ENCODE data around the gene PRKAR1B.
"Not testable (repeated sequence)": the region's sequence is repeated elsewhere in the genome, so short reads cannot be mapped to it uniquely, and the experiment has no call there.

Gene PRKAR1B

DNA sequence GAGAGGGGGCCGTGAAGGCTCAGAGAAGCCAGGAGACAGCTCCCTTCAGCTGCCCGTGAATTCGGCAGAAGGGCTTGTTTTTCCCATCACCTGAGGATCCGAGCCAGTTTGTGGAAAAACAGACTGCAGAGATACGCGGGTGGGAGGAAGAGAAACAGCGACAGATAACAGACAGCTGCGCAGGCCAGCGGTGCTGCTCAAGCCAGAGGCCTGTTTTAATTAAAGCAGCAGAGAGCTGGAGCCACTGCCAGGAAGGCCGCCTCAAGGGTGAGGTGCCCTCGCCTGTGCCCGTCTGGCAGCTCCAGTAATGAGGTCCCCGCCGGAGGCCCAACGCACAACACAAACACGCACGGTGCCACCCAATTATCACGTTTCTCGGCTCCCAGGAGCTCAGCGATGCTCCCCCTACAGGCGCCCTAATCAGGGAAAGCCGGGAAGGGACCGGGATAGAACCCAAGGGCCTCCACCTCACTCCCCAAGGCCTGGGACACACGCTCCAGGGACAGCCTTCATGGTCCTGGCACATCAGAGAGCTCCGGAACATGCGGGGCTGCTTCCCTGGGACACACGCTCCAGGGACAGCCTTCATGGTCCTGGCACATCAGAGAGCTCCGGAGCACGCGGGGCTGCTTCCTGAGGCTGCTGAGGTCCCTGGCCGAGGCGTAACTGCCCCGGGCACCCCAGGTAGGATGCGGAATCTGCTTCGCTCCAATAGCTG lies 61.2 kb downstream of the PRKAR1B start:
- no peak for DNase-seq

DNA sequence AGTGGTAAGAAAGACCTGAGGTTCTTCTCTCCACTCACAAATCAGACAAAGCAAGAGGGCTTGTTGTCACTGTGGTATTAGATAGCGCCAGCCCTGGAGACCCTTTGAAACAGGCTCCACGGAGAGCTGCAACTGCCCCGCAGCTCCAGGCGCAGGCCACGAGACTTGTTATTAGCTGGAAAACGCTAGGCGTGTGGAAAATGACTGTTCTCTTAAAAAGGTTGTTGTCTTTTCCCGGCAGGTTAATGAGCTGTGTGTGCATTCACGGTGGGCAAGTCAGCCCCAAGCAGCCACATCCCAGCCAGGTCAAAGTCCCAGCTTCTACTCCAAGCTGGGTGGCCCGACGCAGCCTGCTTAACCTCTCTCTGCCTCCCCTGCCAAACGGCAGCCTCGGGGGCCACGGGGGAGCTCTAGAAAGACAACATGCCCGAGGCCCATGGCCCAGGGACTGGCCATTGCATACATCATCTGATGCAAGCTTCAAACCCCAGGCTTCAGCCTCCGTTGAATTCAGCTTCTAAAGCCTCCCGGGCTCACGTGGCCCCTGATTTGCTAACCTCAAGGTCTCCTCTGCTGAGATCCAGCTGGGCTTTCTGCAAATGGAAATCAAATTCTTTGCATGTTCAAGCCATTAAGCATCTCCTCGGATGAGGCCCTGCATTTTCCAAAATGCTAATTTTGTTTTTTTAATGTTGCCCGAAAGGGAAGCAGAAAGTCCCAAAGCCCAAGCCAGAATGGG lies 61.9 kb downstream of the PRKAR1B start:
- no peak for DNase-seq

DNA sequence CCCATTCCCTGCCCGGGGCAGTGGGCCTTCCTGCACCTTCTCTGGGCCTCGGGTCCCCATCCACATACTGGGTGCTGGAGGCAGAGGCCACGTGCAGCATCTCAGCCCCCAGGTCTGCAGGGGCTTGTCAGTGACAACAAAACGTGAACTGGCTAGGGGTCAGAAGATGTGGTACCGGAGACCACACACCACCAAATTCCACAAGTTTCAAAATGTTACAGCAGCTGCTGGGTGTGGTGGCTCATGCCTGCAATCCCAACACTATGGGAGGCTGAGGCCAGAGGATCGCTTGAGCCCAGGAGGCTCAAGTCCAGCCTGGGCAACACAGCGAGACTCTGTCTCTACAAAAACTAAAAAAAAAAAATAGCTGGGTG lies 62.7 kb downstream of the PRKAR1B start:
- DNase-seq = no peak

DNA sequence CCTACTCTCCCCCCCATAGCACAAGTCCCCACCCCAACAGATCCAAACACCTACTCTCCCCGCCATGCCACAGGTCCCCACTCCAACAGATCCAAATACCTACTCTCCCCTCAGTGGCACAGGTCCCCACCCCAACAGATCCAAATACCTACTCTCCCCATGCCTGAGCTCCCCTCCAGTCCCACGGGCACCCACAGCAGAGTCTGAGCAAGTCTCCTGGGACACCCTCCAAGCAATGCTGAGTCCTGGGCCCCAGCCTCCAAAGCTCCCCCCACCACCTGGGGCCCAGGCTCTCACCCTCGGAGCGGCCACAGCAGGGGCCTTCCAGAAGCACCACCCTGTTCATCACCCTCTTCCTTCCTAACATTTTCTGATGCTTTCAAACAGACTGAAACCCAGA lies 64.5 kb downstream of the PRKAR1B start:
- no peak for DNase-seq

DNA sequence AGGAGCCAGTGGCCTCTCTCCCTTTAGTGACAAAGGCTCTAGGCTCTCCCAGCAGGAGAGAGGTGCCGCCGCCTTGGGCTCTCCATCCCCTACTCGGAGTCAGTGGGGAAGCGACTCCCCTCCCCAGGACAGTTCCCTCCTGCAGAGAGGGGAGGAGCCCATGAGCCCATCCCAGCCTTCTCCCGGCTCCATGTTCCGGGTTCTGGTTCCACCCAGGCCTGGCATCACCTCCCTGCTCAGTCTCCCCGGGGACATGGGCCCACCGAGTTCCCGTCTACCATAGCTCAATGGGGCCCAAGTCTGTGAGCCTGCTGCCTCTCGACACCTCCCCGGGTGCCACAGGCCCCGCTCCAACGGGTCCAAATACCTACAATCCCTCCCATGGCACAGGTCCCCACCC lies 67.1 kb downstream of the PRKAR1B start:
- no peak for DNase-seq

DNA sequence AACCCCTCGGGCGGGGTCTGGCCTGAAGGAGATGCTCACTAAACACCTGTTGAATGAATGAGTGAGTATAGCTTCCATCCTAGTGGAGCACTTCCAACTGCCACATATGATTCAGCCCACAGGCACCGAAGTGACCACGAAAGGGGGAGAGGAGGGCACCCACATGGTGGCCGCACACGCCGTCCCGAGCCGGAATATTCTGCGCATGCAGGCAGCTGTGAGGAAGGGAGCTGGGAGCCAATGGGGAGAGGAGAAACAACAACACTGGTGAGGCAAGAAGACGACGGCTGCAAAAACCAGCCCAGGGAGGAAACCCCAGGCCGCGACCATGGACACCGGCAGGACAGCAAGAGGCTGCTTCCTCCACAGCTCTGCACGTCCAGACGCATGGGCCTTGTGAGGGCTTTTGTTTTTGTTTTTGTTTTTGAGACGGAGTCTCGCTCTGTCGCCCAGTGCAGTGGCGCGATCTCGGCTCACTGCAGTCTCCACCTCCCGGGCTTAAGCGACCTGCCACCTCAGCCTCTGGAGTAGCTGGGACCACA lies 67.7 kb downstream of the PRKAR1B start:
- DNase-seq = no peak

DNA sequence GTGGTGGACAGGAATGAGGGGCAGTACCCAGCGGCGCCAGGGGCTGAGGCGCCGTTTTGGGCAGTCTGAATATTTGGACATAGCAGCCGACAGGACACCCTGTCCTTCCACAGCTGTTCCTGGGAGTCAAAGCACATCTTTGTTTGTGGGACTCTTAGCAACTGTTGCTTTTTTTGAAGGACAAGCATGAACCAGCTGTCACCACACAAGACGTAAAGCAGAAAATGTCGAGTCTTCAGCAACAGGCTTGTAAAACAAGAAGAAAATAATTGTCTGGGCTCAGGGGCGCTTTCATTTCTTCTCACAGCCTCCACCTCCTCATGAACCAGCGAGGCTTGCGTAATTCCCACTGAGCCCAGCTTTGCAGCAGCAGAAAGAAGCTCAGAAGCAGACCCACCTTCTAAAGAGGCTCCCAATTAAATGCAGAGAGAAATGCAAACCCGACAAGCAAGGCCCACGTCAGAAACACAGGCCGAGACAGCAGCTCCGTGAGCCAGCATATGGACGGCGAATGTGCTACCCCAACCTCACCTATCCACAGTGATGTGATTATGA lies 69.4 kb downstream of the PRKAR1B start:
- no peak for DNase-seq

DNA sequence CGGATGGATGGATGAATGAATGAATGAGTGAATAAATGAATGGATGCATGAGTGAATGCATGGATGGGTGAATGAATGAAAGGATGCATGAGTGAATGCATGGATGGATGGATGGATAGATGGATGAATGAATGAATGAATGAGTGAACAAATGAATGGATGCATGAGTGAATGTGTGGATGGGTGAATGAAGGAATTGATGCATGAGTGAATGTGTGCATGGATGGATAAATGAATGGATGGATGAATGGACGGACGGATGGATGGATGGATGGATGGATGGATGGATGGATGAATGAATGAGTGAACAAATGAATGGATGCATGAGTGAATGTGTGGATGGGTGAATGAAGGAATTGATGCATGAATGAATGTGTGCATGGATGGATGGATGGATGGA lies 70.1 kb downstream of the PRKAR1B start:
- not testable (repeated sequence) for DNase-seq

DNA sequence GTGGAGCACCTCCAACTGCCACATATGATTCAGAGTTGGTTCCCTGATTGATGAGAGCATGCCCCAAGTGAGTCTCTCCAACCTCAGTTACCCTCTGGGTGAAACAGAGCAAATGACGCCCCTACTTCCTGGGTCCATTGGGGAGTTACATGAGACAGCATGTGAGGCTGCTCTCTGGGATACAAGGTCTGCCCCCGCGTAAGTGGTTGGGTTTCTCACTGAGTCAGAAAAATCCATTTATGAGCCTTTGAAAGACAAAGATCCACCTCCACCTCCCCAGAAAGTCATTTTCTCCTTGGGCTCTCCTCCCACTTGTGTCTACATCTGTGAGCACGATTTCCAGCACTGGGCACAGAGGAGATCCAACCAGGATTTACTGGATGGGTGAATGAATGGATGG lies 71.3 kb downstream of the PRKAR1B start:
- no peak for DNase-seq

DNA sequence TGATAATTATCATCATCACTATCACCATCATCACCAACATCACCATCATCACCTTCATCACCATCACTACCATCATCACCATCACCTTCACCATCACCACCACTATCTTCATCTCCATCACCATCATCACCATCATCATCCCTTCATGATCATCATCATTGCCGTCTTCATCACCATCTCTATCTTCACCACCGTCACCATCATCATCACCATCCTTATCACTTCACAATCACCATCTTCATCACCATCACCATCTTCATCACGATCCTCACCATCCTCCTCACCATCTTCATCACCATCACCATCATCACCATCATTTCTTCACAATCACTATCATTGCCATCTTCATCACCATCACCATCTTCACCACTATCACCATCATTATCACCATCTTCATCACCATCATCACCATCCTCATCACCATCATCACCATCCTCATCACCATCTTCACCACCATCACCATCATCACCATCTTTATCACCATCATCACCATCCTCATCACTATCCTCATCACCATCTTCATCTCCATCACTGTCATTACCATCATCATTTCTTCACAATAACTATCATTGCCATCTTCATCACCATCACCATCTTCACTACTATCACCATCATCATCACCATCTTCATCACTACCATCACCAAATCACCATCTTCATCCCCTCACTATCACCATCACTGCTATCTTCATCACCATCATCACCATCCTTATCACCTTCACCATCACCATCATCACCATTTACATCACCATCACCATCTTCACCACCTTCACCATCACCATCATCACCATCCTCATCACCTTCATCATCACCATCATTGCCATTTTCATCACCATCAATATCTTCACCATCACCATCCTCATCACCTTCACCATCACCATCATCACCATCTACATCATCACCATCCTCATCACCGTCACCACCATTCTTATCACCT lies 73.0 kb downstream of the PRKAR1B start:
- no peak for DNase-seq

DNA sequence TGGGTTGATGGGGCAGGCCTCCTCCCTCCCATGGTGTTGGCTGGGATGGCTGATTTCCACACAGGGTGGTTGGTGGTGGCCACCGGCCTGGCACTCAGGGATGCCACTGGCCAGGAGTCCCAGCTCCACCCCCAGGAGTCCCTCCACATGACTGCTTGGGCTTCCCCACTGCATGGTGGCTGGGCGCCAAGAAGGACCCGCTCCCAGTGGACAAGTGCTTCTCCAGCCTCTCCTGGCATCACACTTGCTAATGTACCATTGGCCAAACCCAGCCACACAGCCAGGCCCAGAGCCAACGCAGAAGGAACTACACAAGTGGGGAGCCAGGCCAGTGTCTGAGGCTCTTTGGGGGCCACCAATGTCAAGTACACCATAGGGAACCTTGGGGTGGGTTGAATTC lies 74.2 kb downstream of the PRKAR1B start:
- DNase-seq = no peak

DNA sequence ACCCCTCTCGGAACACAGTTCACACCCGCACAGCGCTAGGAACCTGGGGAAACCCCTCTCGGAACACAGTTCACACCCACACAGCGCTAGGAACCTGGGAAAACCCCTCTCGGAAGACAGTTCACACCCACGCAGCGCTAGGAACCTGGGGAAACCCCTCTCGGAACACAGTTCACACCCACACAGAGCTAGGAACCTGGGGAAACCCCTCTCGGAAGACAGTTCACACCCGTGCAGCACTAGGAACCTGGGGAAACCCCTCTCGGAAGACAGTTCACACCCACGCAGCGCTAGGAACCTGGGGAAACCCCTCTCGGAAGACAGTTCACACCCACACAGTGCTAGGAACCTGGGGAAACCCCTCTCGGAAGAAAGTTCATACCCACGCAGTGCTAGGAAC lies 74.9 kb downstream of the PRKAR1B start:
- not testable (repeated sequence) for DNase-seq

DNA sequence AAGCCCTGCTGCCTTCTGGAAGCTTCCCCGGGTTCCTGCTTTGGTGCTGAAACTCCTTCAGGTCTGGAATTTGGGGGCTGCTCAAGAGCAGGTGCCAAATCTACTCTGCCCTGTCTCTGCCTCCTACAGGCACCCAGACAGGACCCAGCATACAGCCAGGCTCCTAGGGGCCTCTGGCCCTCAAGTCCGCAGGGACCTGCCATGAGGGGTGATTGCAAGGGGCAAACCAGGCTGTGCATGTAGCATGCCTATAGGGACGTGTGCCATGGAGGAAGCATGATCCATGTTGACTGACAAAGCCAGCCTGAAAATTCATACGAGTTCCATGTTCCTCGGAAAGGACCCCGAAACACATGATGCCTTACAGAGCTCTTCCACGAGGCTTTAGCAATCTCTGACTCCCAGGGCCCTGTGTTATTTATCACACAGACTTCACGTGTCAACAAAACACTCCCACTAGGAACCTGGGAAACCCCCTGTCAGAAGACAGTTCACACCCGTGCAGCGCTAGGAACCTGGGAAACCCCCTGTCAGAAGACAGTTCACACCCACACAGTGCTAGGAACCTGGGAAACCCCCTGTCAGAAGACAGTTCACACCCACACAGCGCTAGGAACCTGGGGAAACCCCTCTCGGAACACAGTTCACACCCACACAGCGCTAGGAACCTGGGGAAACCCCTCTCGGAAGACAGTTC lies 75.9 kb downstream of the PRKAR1B start:
- no peak for DNase-seq

DNA sequence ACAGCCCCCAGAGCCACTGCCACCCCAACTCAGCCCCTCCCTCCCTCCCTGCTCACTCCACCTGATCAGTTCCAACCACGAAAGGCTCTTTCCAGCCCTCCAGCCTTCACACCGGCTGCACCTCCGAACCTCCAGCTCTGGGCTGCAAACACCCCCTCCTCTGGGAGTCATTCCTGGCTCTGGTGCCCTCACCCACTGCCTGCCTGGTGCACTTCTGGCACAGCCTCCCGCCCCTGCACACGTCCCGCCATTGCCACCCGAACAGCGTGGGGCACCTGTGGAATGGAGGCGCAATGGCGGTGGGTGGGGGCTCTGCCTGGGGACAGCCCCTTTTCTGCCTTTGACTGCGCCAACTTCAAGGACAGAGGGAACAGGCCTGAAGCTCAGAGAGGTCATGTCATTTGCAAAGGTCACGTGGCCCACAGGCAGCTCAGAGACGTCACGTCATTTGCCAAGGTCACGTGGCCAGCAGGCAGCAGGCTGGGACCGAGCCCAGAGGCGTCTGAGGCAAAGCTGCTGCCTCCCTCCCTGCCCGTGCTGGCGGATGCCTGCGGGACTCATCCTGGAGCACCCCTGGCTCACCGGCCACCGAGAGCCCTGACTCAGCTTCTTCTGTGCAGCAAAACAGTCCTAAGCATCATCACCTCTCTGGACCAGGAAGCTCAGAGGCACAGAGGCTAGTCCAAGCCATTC lies 76.6 kb downstream of the PRKAR1B start:
- DNase-seq = no peak

DNA sequence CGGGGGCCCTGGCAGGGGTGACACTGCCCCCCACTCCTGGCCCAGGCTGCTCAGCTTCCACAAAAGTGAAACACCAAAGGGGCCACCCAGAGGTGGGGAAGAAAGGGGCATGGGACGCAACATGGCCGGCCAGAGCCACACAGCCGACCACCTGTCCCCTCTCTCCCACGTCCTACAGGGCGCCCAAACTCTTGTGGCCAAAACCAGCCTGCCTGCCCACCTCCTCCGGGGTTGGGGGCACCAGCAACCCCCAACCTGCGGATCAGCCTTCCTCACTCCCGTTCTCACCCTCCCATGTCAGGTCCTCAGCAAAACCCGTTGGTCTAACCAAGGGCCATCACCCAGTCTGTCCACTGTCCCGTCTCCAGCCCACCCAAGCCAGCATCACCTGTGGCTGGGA lies 80.1 kb downstream of the PRKAR1B start:
- no peak for DNase-seq

DNA sequence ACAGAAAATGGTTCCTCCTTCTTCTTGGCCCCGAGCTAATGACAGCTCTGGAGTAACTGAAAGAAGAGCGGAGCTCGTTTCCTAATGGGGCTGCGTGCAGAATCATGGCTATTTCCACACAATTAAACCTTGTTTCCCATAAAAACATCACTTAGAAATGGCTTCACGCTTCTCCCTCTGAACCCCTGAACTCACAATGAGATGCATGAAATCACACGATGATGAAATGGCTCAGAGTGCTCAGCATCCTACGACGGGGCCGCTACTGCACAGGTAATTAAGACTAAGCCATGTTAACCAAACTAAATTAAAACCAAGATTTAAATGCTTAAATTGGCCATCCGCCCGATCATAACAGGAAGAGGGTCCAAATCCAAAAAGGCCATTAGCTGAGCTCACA lies 80.6 kb downstream of the PRKAR1B start:
- DNase-seq = no peak

DNA sequence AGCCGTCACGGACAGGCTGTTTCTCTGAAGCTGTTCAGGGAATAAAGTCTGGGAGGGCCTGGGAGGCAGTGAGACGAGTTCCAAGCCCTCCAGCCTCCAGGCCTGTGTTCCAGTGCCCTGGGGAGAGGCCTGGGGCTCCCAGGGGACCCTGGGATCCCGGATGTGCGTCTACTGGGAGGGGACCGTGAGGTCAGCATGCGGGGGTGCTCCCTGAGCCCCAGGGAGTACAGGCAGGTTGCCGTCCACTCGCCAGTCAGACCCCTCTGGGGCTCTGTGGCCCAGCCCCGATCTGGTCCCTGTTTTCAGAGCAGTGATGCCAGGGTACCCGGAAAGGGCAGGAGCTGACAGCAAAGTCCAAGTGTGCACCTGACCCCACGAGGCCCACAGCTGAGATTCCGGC lies 81.5 kb downstream of the PRKAR1B start:
- DNase-seq = no peak

DNA sequence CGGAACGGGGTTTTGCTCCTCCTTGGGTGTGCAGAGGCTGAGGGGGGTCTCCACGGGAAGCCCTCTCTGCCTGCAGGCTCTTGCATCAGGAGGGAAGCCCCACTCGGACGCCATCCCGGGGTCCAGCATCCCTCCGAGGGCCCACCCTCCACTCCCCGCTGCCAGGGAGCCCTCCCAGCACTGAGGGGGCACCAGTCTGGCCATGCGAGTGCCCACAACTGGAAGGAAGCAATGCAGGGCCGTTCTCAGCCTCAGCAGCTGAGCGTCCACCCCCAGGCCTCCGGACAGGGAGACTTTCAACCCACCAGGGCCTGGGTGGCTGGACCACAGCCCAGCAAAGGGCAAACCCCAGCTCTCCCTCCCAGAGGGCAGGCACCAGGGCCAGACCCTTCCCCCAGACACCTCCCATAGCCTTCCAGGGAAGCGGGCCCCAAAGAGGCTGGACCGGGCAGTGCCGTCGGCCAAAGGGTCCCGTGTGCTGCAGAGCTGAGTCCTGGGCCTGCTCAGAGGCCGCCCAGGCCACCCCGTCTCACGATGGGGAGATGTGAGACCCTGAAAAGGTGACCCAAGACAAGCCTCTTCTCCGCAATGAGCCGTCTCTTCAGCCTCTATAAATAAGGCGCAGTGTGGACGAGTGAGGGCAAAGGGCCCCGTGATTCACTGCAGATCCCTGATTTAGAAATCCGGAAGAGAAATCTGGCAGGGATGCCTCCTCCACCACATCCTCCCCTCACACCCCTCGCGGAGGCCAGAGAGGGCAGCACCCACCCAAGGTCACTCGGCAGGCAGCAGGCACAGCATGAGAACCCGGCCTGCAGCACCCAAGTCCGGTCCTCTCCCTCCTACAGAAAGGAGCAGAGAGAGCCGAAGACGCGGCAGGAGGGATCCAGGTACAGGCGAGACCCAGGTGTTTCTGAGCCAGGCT lies 82.4 kb downstream of the PRKAR1B start:
- no peak for DNase-seq

DNA sequence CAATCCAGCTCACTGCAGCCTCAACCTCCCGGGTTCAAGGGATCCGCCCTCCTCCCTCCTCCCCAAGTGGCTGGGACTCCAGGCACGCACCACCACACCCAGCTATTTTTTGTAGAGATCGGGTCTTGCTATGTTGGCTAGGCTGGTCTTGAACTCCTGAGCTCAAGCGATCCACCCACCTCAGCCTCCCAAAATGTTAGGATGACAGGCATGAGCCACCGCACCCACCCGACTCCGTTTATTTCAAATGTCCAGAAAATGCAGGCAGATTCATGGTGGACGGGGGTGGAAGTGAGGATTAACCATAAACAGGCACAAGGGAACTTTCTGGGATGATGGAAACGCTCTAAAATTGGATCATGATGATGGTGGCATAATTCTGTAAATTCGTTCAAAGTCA lies 85.1 kb downstream of the PRKAR1B start:
- DNase-seq = no peak

DNA sequence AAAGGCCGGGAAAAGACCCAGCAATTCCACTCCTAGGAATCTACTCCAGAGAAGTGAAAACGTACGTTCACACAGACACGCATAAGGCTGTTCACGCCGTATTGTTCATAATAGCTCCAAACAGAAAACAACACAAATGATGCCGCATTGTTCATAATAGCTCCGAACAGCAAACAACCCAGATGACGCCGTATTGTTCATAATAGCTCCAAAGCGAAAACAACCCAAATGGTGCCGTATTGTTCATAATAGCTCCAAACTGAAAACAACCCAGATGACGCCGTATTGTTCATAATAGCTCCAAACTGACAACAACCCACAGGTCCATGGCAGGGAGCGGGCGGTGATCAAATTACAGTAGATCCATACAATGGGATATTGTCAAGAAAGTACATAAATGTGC lies 85.8 kb downstream of the PRKAR1B start:
- DNase-seq = no peak

Measured in Kasumi-1 (cell line).